ENCODE results near the gene CHTF18.
"Not testable (repeated sequence)": the region's sequence is repeated elsewhere in the genome, so short reads cannot be mapped to it uniquely, and the experiment has no call there.

CHTF18 gene

GRCh38 chr16:804193-805048 is 16.0 kb downstream of the CHTF18 start:
- DNase-seq (ENCODE audit: low spot score) = no peak
- FAIRE-seq = no peak

- no peak for FAIRE-seq
Observed at GRCh38 chr16:805474-805873, 17.1 kb downstream of the CHTF18 start.

GRCh38 chr16:807347-808084 is 19.1 kb downstream of the CHTF18 start:
- no peak for FAIRE-seq

More at GRCh38 chr16:805474-805873, 17.1 kb downstream of the CHTF18 start:
- no peak for DNase-seq (ENCODE audit: low spot score)

GRCh38 chr16:808085-808386 is 19.6 kb downstream of the CHTF18 start:
- DNase-seq (ENCODE audit: low spot score) = no peak
- FAIRE-seq = no peak

More at GRCh38 chr16:807347-808084, 19.1 kb downstream of the CHTF18 start:
- DNase-seq (ENCODE audit: low spot score) = peak; percentile 82

- FAIRE-seq = no peak
Observed at GRCh38 chr16:813204-813915, 24.9 kb downstream of the CHTF18 start.

GRCh38 chr16:813916-814412 is 25.5 kb downstream of the CHTF18 start:
- no peak for DNase-seq (ENCODE audit: low spot score)

More at GRCh38 chr16:813204-813915, 24.9 kb downstream of the CHTF18 start:
- no peak for DNase-seq (ENCODE audit: low spot score)

GRCh38 chr16:814974-815373 is 26.6 kb downstream of the CHTF18 start:
- DNase-seq (ENCODE audit: low spot score) (peak; percentile 64), FAIRE-seq (peak; percentile 46)

More at GRCh38 chr16:813916-814412, 25.5 kb downstream of the CHTF18 start:
- FAIRE-seq = no peak

- FAIRE-seq = no peak
- no peak for DNase-seq (ENCODE audit: low spot score)
Observed at GRCh38 chr16:815861-816260, 27.4 kb downstream of the CHTF18 start.

- FAIRE-seq (no peak), DNase-seq (ENCODE audit: low spot score) (no peak)
Observed at GRCh38 chr16:817001-817906, 28.8 kb downstream of the CHTF18 start.

- DNase-seq (ENCODE audit: low spot score) (no peak), FAIRE-seq (no peak)
Observed at GRCh38 chr16:818132-818531, 29.7 kb downstream of the CHTF18 start.

- DNase-seq (ENCODE audit: low spot score) (no peak), FAIRE-seq (no peak)
Observed at GRCh38 chr16:818592-818991, 30.2 kb downstream of the CHTF18 start.

GRCh38 chr16:819336-820043 is 31.1 kb downstream of the CHTF18 start:
- no peak for DNase-seq (ENCODE audit: low spot score)
- FAIRE-seq = no peak

- DNase-seq (ENCODE audit: low spot score); FAIRE-seq: not testable (repeated sequence)
Observed at GRCh38 chr16:820044-820408, 31.6 kb downstream of the CHTF18 start.

GRCh38 chr16:820748-821147 is 32.3 kb downstream of the CHTF18 start:
- FAIRE-seq = no peak
- DNase-seq (ENCODE audit: low spot score) = no peak

- no peak for FAIRE-seq
Observed at GRCh38 chr16:821751-822150, 33.3 kb downstream of the CHTF18 start.

GRCh38 chr16:822174-822908 is 33.9 kb downstream of the CHTF18 start:
- FAIRE-seq (no peak), DNase-seq (ENCODE audit: low spot score) (no peak)

More at GRCh38 chr16:821751-822150, 33.3 kb downstream of the CHTF18 start:
- no peak for DNase-seq (ENCODE audit: low spot score)

- DNase-seq (ENCODE audit: low spot score) = no peak
- no peak for FAIRE-seq
Observed at GRCh38 chr16:822909-823297, 34.5 kb downstream of the CHTF18 start.

- FAIRE-seq = no peak
- DNase-seq (ENCODE audit: low spot score) = no peak
Observed at GRCh38 chr16:824194-824593, 35.8 kb downstream of the CHTF18 start.

- FAIRE-seq = no peak
- DNase-seq (ENCODE audit: low spot score) = no peak
Observed at GRCh38 chr16:824601-825000, 36.2 kb downstream of the CHTF18 start.
